ENCODE measurements around the gene SEMA4D.

DNA sequence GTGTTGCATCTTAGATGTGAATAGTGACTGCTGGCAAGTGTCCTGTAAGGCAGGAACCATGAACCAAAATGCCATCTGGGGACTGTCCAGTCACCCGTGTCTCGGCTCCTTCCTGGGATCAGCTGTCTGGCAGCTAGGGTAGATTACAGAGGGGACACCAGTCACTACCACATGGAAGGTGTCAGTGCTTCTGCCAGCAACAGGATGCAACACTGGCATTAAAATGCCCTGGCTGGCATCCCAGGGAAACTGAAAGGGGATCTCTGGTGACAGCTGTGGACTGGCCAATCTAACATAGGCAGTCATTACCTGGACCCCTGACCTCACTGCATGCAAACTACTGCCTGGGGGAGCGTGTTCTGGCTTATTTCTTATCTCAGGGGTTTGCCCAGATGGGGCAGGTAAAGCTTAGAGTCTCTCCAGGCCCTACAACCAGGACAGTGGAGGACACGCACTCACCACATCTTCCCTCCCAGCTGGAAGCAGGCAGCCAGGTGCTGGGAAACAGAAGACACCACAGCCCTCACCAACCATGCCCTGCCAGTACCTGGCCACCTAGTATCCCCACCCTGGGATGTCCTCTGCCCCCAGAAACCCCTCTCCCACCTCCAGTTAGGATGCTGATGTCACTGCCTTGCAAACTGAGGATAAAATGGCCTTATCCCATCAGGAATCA lies 83.8 kb downstream of the SEMA4D start:
- TF ChIP-seq, protein P1, sequence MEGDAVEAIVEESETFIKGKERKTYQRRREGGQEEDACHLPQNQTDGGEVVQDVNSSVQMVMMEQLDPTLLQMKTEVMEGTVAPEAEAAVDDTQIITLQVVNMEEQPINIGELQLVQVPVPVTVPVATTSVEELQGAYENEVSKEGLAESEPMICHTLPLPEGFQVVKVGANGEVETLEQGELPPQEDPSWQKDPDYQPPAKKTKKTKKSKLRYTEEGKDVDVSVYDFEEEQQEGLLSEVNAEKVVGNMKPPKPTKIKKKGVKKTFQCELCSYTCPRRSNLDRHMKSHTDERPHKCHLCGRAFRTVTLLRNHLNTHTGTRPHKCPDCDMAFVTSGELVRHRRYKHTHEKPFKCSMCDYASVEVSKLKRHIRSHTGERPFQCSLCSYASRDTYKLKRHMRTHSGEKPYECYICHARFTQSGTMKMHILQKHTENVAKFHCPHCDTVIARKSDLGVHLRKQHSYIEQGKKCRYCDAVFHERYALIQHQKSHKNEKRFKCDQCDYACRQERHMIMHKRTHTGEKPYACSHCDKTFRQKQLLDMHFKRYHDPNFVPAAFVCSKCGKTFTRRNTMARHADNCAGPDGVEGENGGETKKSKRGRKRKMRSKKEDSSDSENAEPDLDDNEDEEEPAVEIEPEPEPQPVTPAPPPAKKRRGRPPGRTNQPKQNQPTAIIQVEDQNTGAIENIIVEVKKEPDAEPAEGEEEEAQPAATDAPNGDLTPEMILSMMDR (IDR thresholded peaks at IDR 0.05; ENCODE audit: poor library complexity, severe bottlenecking): no peak
- no peak for TF ChIP-seq POLR2AphosphoS5 (IDR thresholded peaks at IDR 0.05)
